ENCODE results near the gene NEDD8. TPM values are rescaled to one million over a fixed set of nuclear protein-coding genes. Genes with fewer than 3 reads are reported as not detected.
"Not testable (repeated sequence)": the region's sequence is repeated elsewhere in the genome, so short reads cannot be mapped to it uniquely, and the experiment has no call there.

The NEDD8 gene
- total RNA-seq, 2 experiments from 2014 or later, result 178 to 229 TPM

DNA sequence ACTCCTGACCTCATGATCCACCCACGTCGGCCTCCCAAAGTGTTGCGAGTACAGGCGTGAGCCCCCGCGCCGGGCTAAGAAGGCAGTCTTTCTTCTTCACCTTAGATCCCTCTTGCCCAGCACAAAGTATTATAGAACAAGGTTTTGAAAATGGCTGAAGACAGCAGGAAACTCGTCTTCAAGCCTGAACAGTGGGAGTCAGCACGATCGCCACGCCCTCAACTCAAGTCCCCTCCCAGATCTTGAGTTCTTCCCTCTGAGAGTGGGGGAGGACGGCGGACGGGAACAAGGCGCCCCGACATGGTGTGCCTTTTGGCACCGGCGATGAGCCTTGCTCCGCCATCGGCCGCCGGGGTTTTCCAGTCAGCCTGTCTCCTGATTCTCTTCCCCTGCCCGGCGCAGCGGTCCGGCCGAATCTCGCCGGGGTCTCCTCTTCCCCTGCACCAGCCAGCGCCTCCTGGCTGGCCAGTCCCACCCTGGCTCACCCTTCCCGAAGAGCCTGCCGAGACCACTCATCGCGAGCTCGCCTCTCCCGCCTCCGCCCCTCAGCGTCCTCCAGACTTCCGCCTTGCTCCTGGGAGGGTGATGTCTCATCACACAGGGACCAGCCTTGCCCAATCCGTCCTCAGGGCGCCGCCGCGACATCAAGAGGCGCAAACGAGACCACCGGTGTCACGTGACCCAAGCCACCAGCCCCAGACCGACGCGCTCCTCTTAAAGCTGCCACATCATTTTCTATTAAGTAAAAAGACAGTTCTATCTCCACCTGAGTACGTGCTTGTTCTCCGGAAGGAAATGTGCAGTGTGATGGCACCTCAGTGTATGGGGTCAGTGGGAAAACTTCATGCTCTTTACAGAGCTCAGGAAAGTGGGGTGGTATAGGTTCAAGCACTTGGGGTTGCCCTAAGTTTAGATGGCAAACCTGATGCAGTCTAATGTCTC, 19.0 kb downstream of the NEDD8 start, which contains the start of gene CHMP4A:
Gene CHMP4A (minus strand): TSS at position 565 of the 942 bp plus-strand sequence. CDS start 49 bp downstream, at position 516.
- H3K27ac Mint-ChIP-seq, result peak within 1 kb of the TSS; percentile 95

DNA sequence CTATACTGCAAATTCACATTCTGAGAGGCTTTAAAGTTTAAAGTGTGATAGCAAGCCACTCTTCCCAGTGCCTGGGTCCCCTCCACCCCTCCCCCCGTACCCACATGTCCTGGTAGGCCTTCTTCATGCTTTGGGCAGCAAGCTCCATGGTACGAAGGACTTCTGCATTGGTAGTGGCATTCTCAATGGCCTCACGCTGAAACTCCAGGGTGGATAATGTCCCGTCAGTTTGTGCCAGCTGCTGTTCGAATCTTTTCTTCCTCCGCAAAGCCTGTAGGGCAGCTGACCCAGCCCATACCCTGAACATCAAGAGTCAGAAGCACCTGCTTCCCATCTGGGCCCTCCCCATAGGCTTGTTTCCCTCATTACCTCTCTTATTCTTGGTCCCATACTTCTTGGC, 20.9 kb downstream of the NEDD8 start:
- Mint-ChIP-seq H3K36me3 (ENCODE audit: low read depth) (peaks cover 51% of the 10 kb centered on the region), H3K27ac (peak overlapping the region; percentile 95), H3K4me3 (peak overlapping the region; percentile 84), H3K4me1 (peaks cover 49% of the 10 kb centered on the region), H3K27me3 (no peaks in the 10 kb centered on the region), H3K9me3 (no peaks in the 10 kb centered on the region)
- POLR2A ChIA-PET, result interaction anchor here (0.6 kb wide), 1 partner anchor 63 kb away, joined by 3 read pairs; no protein-coding TSS in a partner anchor
- DNase-seq, result no peak
- CTCF ChIA-PET, result interaction anchor here (0.9 to 2.0 kb wide), 6 partner anchors 9 to 220 kb away, joined by 3 to 7 read pairs (median 4); partner anchors contain the start of genes IRF9 and TM9SF1

More for the DNA sequence above, 19.0 kb downstream of the NEDD8 start, which contains the start of gene CHMP4A:
- Mint-ChIP-seq H3K27me3 (no peaks in the 10 kb centered on the region), H3K4me1 (peaks cover 52% of the 10 kb centered on the region), H3K4me3 (peak within 1 kb of the TSS; percentile 84), H3K36me3 (ENCODE audit: low read depth) (peaks cover 41% of the 10 kb centered on the region), H3K9me3 (no peaks in the 10 kb centered on the region)
- peak; percentile 99 for DNase-seq
- CTCF ChIA-PET, result interaction anchor here (0.6 to 2.2 kb wide), 14 partner anchors 18 to 624 kb away, joined by 3 to 14 read pairs (median 4); partner anchors contain the start of genes CIDEB, IPO4, IRF9 and LTB4R
- POLR2A ChIA-PET, result interaction anchor here (0.6 to 0.8 kb wide), 4 partner anchors 29 to 99 kb away, joined by 3 to 4 read pairs (median 4); partner anchors contain the start of genes DCAF11 and TINF2

DNA sequence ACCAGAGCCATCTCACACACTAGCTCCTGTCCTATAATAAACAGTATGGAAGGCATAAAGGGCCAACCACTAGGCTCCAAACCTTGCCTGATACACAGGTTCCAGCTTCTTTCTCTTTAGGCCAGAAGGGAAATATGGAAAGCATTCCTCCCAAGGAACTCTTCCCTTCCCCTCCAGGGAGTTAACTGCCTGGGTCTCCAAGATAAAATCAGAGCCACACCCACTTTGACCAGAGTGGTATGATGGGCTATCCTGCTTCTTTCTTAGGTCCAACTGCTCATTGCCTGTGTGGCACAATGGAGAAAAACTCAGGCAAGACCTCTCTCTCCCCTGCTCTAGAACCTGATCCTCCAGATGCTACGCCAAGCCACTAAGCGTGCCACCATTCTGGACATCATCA, 24.5 kb downstream of the NEDD8 start:
- peaks cover 7% of the 10 kb centered on the region for H3K9me3 Mint-ChIP-seq
- no peak overlapping the region for H3K4me3 Mint-ChIP-seq
- no peaks in the 10 kb centered on the region for H3K27me3 Mint-ChIP-seq
- DNase-seq, result no peak
- H3K36me3 Mint-ChIP-seq (ENCODE audit: low read depth), result peaks cover 82% of the 10 kb centered on the region
- POLR2A ChIA-PET, result interaction anchor here (0.6 kb wide), 1 partner anchor 783 kb away, joined by 4 read pairs; no protein-coding TSS in a partner anchor
- peaks cover 26% of the 10 kb centered on the region for H3K4me1 Mint-ChIP-seq
- CTCF ChIA-PET, result interaction anchor here (2.0 to 2.6 kb wide), 2 partner anchors 12 to 47 kb away, joined by 7 read pairs; partner anchors contain the start of genes IRF9 and TM9SF1
- no peak overlapping the region for H3K27ac Mint-ChIP-seq

DNA sequence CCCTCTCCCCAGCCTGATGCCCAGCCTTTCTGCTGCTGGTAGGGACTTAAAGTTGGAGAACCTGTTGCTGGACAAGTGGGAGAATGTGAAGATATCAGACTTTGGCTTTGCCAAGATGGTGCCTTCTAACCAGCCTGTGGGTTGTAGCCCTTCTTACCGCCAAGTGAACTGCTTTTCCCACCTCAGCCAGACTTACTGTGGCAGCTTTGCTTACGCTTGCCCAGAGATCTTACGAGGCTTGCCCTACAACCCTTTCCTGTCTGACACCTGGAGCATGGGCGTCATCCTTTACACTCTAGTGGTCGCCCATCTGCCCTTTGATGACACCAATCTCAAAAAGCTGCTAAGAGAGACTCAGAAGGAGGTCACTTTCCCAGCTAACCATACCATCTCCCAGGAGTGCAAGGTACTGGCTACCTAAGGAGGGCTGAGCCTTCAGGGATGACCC, 25.0 kb downstream of the NEDD8 start:
- no peak for DNase-seq
- POLR2A ChIA-PET, result interaction anchor here (0.6 kb wide), 1 partner anchor 783 kb away, joined by 4 read pairs; no protein-coding TSS in a partner anchor
- no peaks in the 10 kb centered on the region for H3K27me3 Mint-ChIP-seq
- peaks cover 23% of the 10 kb centered on the region for H3K4me1 Mint-ChIP-seq
- H3K27ac Mint-ChIP-seq, result no peak overlapping the region
- peaks cover 85% of the 10 kb centered on the region for H3K36me3 Mint-ChIP-seq (ENCODE audit: low read depth)
- CTCF ChIA-PET, result interaction anchor here (2.6 kb wide), 1 partner anchor 12 kb away, joined by 7 read pairs; the partner anchor contains the start of gene TM9SF1
- peaks cover 9% of the 10 kb centered on the region for H3K9me3 Mint-ChIP-seq
- no peak overlapping the region for H3K4me3 Mint-ChIP-seq

DNA sequence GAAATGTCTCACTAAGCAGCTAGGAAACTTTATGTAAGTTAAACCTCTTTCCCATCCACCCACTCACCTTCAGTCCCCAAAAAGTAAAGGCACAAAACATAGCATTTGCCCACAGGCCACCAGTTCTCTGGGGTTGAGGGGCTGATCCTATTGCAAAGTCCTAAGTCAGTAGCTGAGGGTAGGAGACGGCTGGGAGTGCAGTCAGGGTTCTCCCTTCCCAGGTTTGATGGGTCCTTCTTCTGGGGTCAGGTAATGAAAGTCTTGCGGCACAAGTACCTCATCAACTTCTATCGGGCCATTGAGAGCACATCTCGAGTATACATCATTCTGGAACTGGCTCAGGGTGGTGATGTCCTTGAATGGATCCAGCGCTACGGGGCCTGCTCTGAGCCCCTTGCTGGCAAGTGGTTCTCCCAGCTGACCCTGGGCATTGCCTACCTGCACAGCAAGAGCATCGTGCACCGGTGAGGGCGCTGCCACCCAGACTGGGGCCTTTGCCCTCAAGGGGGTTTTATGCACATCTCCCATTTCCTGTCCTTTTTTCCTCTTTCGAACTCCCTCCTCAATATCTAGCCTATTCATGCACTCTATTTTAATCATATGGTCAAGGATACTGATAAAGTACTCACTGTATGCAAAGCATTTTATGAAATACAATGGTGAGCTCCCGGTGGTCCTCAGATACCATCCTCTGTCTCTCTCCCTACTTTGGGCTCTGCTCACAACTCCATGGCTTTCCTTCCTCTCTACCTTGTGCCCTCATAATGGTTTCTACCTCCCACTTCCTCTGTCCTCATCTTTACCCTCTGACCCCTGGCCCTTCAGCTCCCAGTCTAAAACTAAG, 25.7 kb downstream of the NEDD8 start:
- Mint-ChIP-seq H3K27me3 (no peaks in the 10 kb centered on the region), H3K9me3 (peaks cover 11% of the 10 kb centered on the region), H3K36me3 (ENCODE audit: low read depth) (peaks cover 88% of the 10 kb centered on the region), H3K27ac (no peak overlapping the region), H3K4me1 (peaks cover 18% of the 10 kb centered on the region), H3K4me3 (no peak overlapping the region)
- DNase-seq, result no peak
- ChIA-PET CTCF (interaction anchor here (0.6 to 2.6 kb wide), 4 partner anchors 9 to 36 kb away, joined by 3 to 7 read pairs (median 5); partner anchors contain the start of genes MDP1, TINF2 and TM9SF1), POLR2A (no interaction called here)

DNA sequence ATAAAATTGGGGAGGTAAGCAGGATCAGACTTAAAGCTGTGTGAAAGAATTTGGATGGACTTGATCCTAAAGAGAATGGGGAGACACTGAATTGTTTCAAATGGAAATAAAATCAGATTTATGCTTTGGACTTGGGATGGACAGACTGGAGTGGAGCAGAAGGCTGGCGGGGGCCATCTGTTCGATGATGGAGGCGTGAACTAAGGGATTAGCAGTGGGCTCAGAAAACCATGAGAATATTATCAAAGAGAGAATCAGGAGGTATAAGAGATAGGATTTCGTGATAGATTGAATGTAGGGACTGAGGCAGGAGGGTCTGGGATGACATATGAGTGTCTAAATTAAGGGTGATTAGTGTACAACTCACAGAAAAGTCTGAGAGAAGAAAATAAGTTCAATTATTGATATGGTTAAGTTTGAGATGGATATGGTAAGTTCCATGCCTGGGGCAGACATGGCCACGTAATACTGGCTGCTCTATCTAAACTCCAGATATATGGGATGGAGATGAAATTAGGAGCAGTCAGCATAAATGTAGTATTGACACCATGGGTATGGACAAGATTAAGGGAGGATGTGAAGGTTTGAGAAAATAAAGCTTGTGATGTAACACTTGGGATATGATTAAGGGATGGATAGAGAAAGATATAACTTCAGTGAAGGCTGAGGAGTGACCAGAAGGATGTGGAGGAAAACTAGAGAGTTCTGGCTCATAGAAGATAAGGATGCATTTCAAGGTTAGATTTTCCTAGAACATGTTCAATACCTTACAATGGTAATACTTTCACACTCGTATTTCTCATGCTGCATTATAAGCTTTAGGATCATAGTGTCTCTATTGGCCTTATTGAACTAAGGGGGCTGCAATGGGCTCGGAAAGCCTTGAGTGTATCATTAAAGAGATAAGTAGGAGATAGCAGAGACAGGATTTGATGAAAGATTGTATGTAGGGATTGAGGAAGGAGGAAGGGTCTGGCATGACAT, 27.7 kb downstream of the NEDD8 start:
- POLR2A ChIA-PET, result no interaction called here
- Mint-ChIP-seq H3K27me3 (no peaks in the 10 kb centered on the region), H3K27ac (no peak overlapping the region), H3K4me3 (no peak overlapping the region), H3K9me3 (peaks cover 11% of the 10 kb centered on the region), H3K36me3 (ENCODE audit: low read depth) (peaks cover 88% of the 10 kb centered on the region), H3K4me1 (peaks cover 13% of the 10 kb centered on the region)
- DNase-seq, result no peak
- CTCF ChIA-PET, result interaction anchor here (0.9 to 1.7 kb wide), 3 partner anchors 24 to 43 kb away, joined by 3 to 5 read pairs (median 3); partner anchors contain the start of genes IRF9 and TINF2

DNA sequence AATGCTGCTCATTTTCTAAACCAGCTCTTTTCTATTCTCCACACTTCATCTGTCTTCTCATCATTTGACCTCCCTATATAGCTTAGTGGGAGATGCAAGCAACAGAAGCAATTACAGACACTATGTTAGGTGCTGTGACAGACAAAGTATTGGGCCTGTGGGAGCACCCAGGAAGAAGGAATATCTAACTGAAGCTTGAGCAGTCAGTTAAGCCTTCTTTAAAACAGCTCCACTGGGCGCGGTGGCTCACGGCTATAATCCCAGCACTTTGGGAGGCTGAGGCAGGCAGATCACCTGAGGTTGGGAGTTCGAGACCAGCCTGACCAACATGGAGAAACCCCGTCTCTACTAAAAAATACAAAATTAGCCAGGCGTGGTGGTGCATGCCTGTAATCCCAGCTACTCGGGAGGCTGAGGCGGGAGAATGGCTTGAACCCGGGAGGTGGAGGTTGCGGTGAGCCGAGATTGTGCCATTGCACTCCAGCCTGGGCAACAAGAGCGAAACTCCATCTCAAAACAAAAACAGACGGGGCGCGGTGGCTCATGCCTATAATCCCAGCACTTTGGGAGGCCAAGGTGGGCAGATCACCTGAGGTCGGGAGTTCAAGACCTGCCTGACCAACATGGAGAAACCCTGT, 28.8 kb downstream of the NEDD8 start:
- H3K4me1 Mint-ChIP-seq, result peaks cover 22% of the 10 kb centered on the region
- CTCF ChIA-PET, result interaction anchor here (0.9 to 1.7 kb wide), 3 partner anchors 26 to 42 kb away, joined by 3 to 5 read pairs (median 3); partner anchors contain the start of genes IRF9 and TINF2
- peaks cover 93% of the 10 kb centered on the region for H3K36me3 Mint-ChIP-seq (ENCODE audit: low read depth)
- DNase-seq, H3K4me3 Mint-ChIP-seq, POLR2A ChIA-PET, H3K27me3 Mint-ChIP-seq, H3K27ac Mint-ChIP-seq: not testable (repeated sequence)
- peaks cover 11% of the 10 kb centered on the region for H3K9me3 Mint-ChIP-seq

DNA sequence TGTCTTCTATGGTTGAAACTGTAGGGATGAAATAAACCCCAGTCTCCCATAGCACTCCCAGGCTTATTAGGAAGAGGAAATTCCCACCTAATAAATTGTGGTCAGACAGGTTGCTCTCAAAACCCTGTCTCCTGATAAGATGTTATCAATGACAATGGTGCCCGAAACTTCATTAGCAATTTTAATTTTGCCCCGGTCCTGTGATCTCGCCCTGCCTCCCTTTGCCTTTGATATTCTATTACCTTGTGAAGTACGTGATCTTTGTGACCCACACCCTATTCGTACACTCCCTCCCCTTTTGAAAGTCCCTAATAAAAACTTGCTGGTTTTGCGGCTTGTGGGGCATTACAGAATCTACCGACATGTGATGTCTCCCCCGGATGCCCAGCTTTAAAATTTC, 29.6 kb downstream of the NEDD8 start:
- H3K4me3 Mint-ChIP-seq, H3K27ac Mint-ChIP-seq, H3K27me3 Mint-ChIP-seq, POLR2A ChIA-PET, DNase-seq: not testable (repeated sequence)
- peaks cover 86% of the 10 kb centered on the region for H3K36me3 Mint-ChIP-seq (ENCODE audit: low read depth)
- peaks cover 11% of the 10 kb centered on the region for H3K9me3 Mint-ChIP-seq
- H3K4me1 Mint-ChIP-seq, result peaks cover 26% of the 10 kb centered on the region
- CTCF ChIA-PET, result interaction anchor here (1.7 kb wide), 1 partner anchor 41 kb away, joined by 5 read pairs; the partner anchor contains the start of gene IRF9

DNA sequence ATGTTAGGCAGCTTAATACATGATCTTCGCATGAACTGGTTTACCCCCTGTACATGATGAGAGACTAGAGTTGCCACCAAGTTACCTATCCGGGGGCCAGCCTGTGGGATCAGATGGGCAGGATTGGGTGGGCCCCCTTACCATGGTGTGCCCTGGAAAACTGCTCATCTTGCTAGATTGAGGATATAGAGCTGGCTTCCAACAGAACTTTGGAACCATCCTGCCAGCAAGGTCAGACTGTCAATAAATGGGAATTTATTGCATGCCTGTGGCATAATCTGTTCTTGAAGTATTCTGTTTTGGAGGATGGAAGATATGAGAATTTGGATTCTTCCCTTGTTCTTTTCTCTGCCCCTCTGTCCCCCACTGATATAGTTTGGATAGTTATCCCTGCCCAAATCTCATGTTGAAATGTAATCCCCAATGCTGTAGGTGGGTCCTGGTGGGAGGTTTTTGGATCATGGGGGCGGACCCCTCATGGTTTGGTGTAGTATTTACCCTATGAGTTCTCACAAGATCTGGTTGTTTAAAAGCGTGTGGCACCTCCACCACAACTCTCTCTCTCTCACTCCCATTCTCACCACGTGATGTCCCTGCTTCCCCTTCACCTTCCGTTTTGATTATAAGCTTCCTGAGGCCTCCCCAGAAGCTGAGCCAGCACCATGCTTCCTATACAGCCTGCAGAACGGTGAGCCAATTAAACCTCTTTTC, 33.2 kb downstream of the NEDD8 start:
- Mint-ChIP-seq H3K36me3 (ENCODE audit: low read depth) (peaks cover 65% of the 10 kb centered on the region), H3K27ac (peak overlapping the region; percentile 37)
- CTCF ChIA-PET, result interaction anchor here (0.6 to 1.6 kb wide), 2 partner anchors 38 to 225 kb away, joined by 4 to 6 read pairs; partner anchors contain the start of gene IRF9

DNA sequence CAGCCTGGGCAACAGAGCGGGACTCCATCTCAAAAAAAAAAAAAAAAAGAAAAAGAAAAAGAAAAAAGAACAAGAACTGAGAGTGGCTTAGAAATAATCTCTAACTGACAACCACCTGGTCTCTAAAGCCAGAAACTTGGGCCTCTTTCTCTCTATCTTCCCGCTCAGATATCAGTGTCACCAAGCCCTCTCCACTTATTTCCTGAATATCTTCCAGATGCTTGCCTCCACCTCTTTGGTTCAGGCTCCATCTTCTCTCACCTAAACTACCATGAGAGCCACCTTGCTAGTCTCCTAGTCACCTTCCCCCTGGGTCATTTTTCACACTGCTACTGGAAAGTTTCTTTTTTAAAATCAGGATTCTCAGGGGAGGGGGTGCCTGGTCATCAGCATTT, 35.1 kb downstream of the NEDD8 start:
- Mint-ChIP-seq H3K27ac (peak overlapping the region; percentile 66), H3K36me3 (ENCODE audit: low read depth) (peaks cover 57% of the 10 kb centered on the region), H3K4me3 (peak overlapping the region; percentile 98), H3K27me3 (no peaks in the 10 kb centered on the region), H3K9me3 (peaks cover 1% of the 10 kb centered on the region), H3K4me1 (peaks cover 50% of the 10 kb centered on the region)
- ChIA-PET POLR2A (no interaction called here), CTCF (interaction anchor here (0.8 to 2.3 kb wide), 4 partner anchors 9 to 234 kb away, joined by 3 to 5 read pairs (median 4); partner anchors contain the start of gene TINF2)
- DNase-seq, result no peak

More for the DNA sequence above, 33.2 kb downstream of the NEDD8 start:
- Mint-ChIP-seq H3K4me3 (no peak overlapping the region), H3K4me1 (peaks cover 41% of the 10 kb centered on the region), H3K9me3 (peaks cover 11% of the 10 kb centered on the region), H3K27me3 (no peaks in the 10 kb centered on the region)
- POLR2A ChIA-PET, result no interaction called here
- DNase-seq, result no peak
